ENCODE measurements around the gene XPO5. TPM values are rescaled to one million over a fixed set of nuclear protein-coding genes. Genes with fewer than 3 reads are reported as not detected.

Gene XPO5
- total RNA-seq: 12.7 and 19.7 TPM in 2 replicates

GRCh38 chr6:43575772-43576551 lies at the start of gene XPO5, which contains the start of gene POLH:
Gene XPO5, minus strand, starts transcription at chr6:43576038. Its CDS starts 174 bp downstream, at chr6:43575864.
Gene POLH, plus strand, starts transcription at chr6:43576185. Its CDS starts 6,135 bp downstream, at chr6:43582320.

GRCh38 chr6:43516697-43517504 lies 58.9 kb downstream of the XPO5 start, which contains the start of the genes POLR1C and YIPF3:
Gene POLR1C, plus strand, starts transcription at chr6:43517089. Its CDS starts 21 bp downstream, at chr6:43517110.
Gene YIPF3, minus strand, starts transcription at chr6:43516926. Its CDS starts 119 bp downstream, at chr6:43516807.

GRCh38 chr6:43509984-43510826 lies 65.6 kb downstream of the XPO5 start, which contains the start of gene LRRC73:
Gene LRRC73, minus strand, starts transcription at chr6:43510346. Its CDS starts 561 bp downstream, at chr6:43509785.

GRCh38 chr6:43477235-43478007 lies 98.4 kb downstream of the XPO5 start, which contains the start of gene TJAP1:
Gene TJAP1, plus strand, starts transcription at chr6:43477570. Its CDS starts 21,432 bp downstream, at chr6:43499002.

Other genes with a start within 250 kb of the XPO5 start
- gene ZNF318, start 206.4 kb downstream of the XPO5 start, total RNA-seq: 5.5 and 6.8 TPM in 2 replicates
- 20.3 and 23.0 TPM in 2 replicates for gene ABCC10, start 148.5 kb downstream of the XPO5 start, total RNA-seq
- 0.12 TPM in 1 of 2 replicates, not detected in the other for gene DLK2, start 120.5 kb downstream of the XPO5 start, total RNA-seq
- 10.7 and 11.4 TPM in 2 replicates for gene TJAP1, start 98.5 kb downstream of the XPO5 start, total RNA-seq
- 0.79 and 0.81 TPM in 2 replicates for gene LRRC73, start 65.7 kb downstream of the XPO5 start, total RNA-seq
- 111 and 132 TPM in 2 replicates for gene YIPF3, start 59.1 kb downstream of the XPO5 start, total RNA-seq
- gene POLR1C, start 58.9 kb downstream of the XPO5 start, total RNA-seq: 20.0 and 26.4 TPM in 2 replicates
- gene POLH, start 147 bp upstream of the XPO5 start, total RNA-seq: 17.0 and 18.4 TPM in 2 replicates
- 46.4 and 47.8 TPM in 2 replicates for gene GTPBP2, start 53.2 kb upstream of the XPO5 start, total RNA-seq
- gene MAD2L1BP, start 59.8 kb upstream of the XPO5 start, total RNA-seq: 15.4 and 18.1 TPM in 2 replicates
- gene RSPH9, start 69.0 kb upstream of the XPO5 start, total RNA-seq: 0.40 and 0.44 TPM in 2 replicates
- 39.5 and 42.5 TPM in 2 replicates for gene MRPS18A, start 111.8 kb upstream of the XPO5 start, total RNA-seq
- 15.9 and 39.5 TPM in 2 replicates for gene VEGFA, start 194.2 kb upstream of the XPO5 start, total RNA-seq